ENCODE results near the gene FBXO28.

Gene FBXO28

GRCh38 chr1:224133741-224134299, 19.9 kb downstream of the FBXO28 start:
- TF ChIP-seq Cebpa-rat (IDR thresholded peaks at IDR 0.05): no peak
- peaks cover 86 to 100% (median 96%) of the 10 kb centered on the region in 11 experiments for H3K36me3 ChIP-seq
- no peaks in the 10 kb centered on the region for H3K27me3 ChIP-seq
- H3K27ac ChIP-seq: no peak overlapping the region
- H3K9me3 ChIP-seq (replicated peaks in 1 of 11): peaks cover 12 to 21% (median 17%) of the 10 kb centered on the region in 11 experiments; a peak in 20 of 22 replicates
- no peak overlapping the region for H3K9ac ChIP-seq
- no peak overlapping the region for H3K4me3 ChIP-seq
- no peak overlapping the region for H3K4me2 ChIP-seq
- no peaks in the 10 kb centered on the region for H3K4me1 ChIP-seq
- peaks cover 0 to 27% (median 5%) of the 10 kb centered on the region in 11 experiments; a peak in 12 of 22 replicates for H4K20me1 ChIP-seq

GRCh38 chr1:224137518-224137917, 23.6 kb downstream of the FBXO28 start:
- H3K27ac ChIP-seq: no peak overlapping the region
- no peak overlapping the region for H3K4me2 ChIP-seq
- H3K4me1 ChIP-seq: no peaks in the 10 kb centered on the region
- no peak for TF ChIP-seq Cebpa-rat (IDR thresholded peaks at IDR 0.05)
- no peak overlapping the region for H3K9ac ChIP-seq
- no peak overlapping the region for H3K4me3 ChIP-seq
- H4K20me1 ChIP-seq: peaks cover 0 to 26% (median 4%) of the 10 kb centered on the region in 11 experiments; a peak in 9 of 22 replicates
- no peaks in the 10 kb centered on the region for H3K9me3 ChIP-seq (replicated peaks in 1 of 11)
- peaks cover 87 to 100% (median 96%) of the 10 kb centered on the region in 11 experiments for H3K36me3 ChIP-seq
- H3K27me3 ChIP-seq: no peaks in the 10 kb centered on the region

GRCh38 chr1:224138198-224138597, 24.3 kb downstream of the FBXO28 start:
- Histone ChIP-seq H3K9me3 (replicated peaks in 1 of 11) (no peaks in the 10 kb centered on the region), H3K4me2 (no peak overlapping the region), H3K27ac (no peak overlapping the region), H3K4me1 (no peaks in the 10 kb centered on the region), H3K4me3 (no peak overlapping the region), H3K9ac (no peak overlapping the region), H3K36me3 (peaks cover 87 to 100% (median 96%) of the 10 kb centered on the region in 11 experiments), H3K27me3 (no peaks in the 10 kb centered on the region), H4K20me1 (peaks cover 0 to 24% (median 0%) of the 10 kb centered on the region in 11 experiments; a peak in 7 of 22 replicates)
- TF ChIP-seq Cebpa-rat (IDR thresholded peaks at IDR 0.05): no peak

GRCh38 chr1:224141693-224142092, 27.8 kb downstream of the FBXO28 start:
- H3K4me3 ChIP-seq: no peak overlapping the region
- no peak overlapping the region for H3K4me2 ChIP-seq
- H4K20me1 ChIP-seq: peaks cover 0 to 21% (median 0%) of the 10 kb centered on the region in 11 experiments; a peak in 3 of 22 replicates
- H3K4me1 ChIP-seq: peaks cover 0 to 9% (median 2%) of the 10 kb centered on the region in 10 experiments; a peak in 4 of 20 replicates
- TF ChIP-seq Cebpa-rat (IDR thresholded peaks at IDR 0.05): no peak
- no peaks in the 10 kb centered on the region for H3K27me3 ChIP-seq
- H3K9ac ChIP-seq: no peak overlapping the region
- H3K27ac ChIP-seq: no peak overlapping the region
- no peaks in the 10 kb centered on the region for H3K9me3 ChIP-seq (replicated peaks in 1 of 11)
- H3K36me3 ChIP-seq: peaks cover 66 to 98% (median 86%) of the 10 kb centered on the region in 11 experiments

- H3K36me3 ChIP-seq: peaks cover 24 to 87% (median 52%) of the 10 kb centered on the region in 11 experiments
- H3K9ac ChIP-seq: no peak overlapping the region
- no peak overlapping the region for H3K4me3 ChIP-seq
- peaks cover 0 to 13% (median 0%) of the 10 kb centered on the region in 11 experiments; a peak in 3 of 22 replicates for H4K20me1 ChIP-seq
- no peaks in the 10 kb centered on the region for H3K9me3 ChIP-seq (replicated peaks in 1 of 11)
- H3K27me3 ChIP-seq: no peaks in the 10 kb centered on the region
- peaks cover 0 to 5% (median 2%) of the 10 kb centered on the region in 10 experiments; a peak in 4 of 20 replicates for H3K4me1 ChIP-seq
- TF ChIP-seq Cebpa-rat (IDR thresholded peaks at IDR 0.05): no peak
- no peak overlapping the region for H3K4me2 ChIP-seq
- no peak overlapping the region for H3K27ac ChIP-seq
Measured at GRCh38 chr1:224149709-224150108, 35.8 kb downstream of the FBXO28 start.

- no peak overlapping the region for H3K4me2 ChIP-seq
- no peak for TF ChIP-seq Cebpa-rat (IDR thresholded peaks at IDR 0.05)
- no peak overlapping the region for H3K27ac ChIP-seq
- no peaks in the 10 kb centered on the region for H3K9me3 ChIP-seq (replicated peaks in 1 of 11)
- no peaks in the 10 kb centered on the region for H3K4me1 ChIP-seq
- peaks cover 24 to 86% (median 55%) of the 10 kb centered on the region in 11 experiments for H3K36me3 ChIP-seq
- H3K4me3 ChIP-seq: no peak overlapping the region
- H4K20me1 ChIP-seq: peaks cover 0 to 8% (median 0%) of the 10 kb centered on the region in 11 experiments; a peak in 2 of 22 replicates
- no peak overlapping the region for H3K9ac ChIP-seq
- H3K27me3 ChIP-seq: no peaks in the 10 kb centered on the region
Measured at GRCh38 chr1:224151117-224151516, 37.2 kb downstream of the FBXO28 start.

- no peak overlapping the region for H3K4me3 ChIP-seq
- H3K9ac ChIP-seq: no peak overlapping the region
- H3K27ac ChIP-seq: no peak overlapping the region
- H4K20me1 ChIP-seq: peaks cover 0 to 8% (median 0%) of the 10 kb centered on the region in 11 experiments; a peak in 3 of 22 replicates
- no peak for TF ChIP-seq Cebpa-rat (IDR thresholded peaks at IDR 0.05)
- peaks cover 64 to 94% (median 82%) of the 10 kb centered on the region in 11 experiments for H3K36me3 ChIP-seq
- H3K9me3 ChIP-seq (replicated peaks in 1 of 11): no peaks in the 10 kb centered on the region
- H3K27me3 ChIP-seq: no peaks in the 10 kb centered on the region
- H3K4me1 ChIP-seq: no peaks in the 10 kb centered on the region
- no peak overlapping the region for H3K4me2 ChIP-seq
Measured at GRCh38 chr1:224157316-224157715, 43.4 kb downstream of the FBXO28 start.

GRCh38 chr1:224159541-224159940, 45.6 kb downstream of the FBXO28 start:
- TF ChIP-seq Cebpa-rat (IDR thresholded peaks at IDR 0.05): no peak
- Histone ChIP-seq H3K27me3 (no peaks in the 10 kb centered on the region), H4K20me1 (peaks cover 0 to 4% (median 0%) of the 10 kb centered on the region in 11 experiments; a peak in 2 of 22 replicates), H3K4me2 (no peak overlapping the region), H3K9ac (no peak overlapping the region), H3K9me3 (replicated peaks in 1 of 11) (no peaks in the 10 kb centered on the region), H3K27ac (no peak overlapping the region), H3K4me1 (peaks cover 0 to 18% (median 0%) of the 10 kb centered on the region in 10 experiments; a peak in 6 of 20 replicates), H3K4me3 (no peak overlapping the region), H3K36me3 (peaks cover 48 to 74% (median 62%) of the 10 kb centered on the region in 11 experiments)

GRCh38 chr1:224160171-224160682, 46.3 kb downstream of the FBXO28 start:
- Histone ChIP-seq H3K9ac (no peak overlapping the region), H3K4me3 (no peak overlapping the region), H3K27me3 (no peaks in the 10 kb centered on the region), H3K4me2 (no peak overlapping the region), H4K20me1 (peaks cover 0 to 4% (median 0%) of the 10 kb centered on the region in 11 experiments; a peak in 2 of 22 replicates), H3K36me3 (peaks cover 48 to 72% (median 60%) of the 10 kb centered on the region in 11 experiments), H3K4me1 (peaks cover 0 to 21% (median 0%) of the 10 kb centered on the region in 10 experiments; a peak in 6 of 20 replicates), H3K9me3 (replicated peaks in 1 of 11) (no peaks in the 10 kb centered on the region), H3K27ac (no peak overlapping the region)
- no peak for TF ChIP-seq Cebpa-rat (IDR thresholded peaks at IDR 0.05)

Data from BLaER1 treated with 17β-estradiol and CSF1 and Interleukin-3, amounts not matched to agents 10 nM and 100 nM (cell line).